Nephron progenitor cell (in vitro differentiated cells): Measurements from ENCODE around the gene DIPK1B.
A peak's percentile ranks its signal among the peaks of the same experiment; 100 is the strongest.

Source experiments
- DNase-seq: peaks from one replicate; pipeline ENCODE4 v3.0.0; 2021
- H3K27ac Mint-ChIP-seq: 2 replicates; pipeline ENCODE4 v1.8.0; 2021; ENCODE audit warnings: mild to moderate bottlenecking, moderate library complexity, mixed read lengths
- H3K27me3 Mint-ChIP-seq: 2 replicates; pipeline ENCODE4 v1.8.0; 2021; ENCODE audit warnings: mild to moderate bottlenecking, low read depth, mixed read lengths; ENCODE audit not compliant: poor library complexity
- H3K36me3 Mint-ChIP-seq: 2 replicates; pipeline ENCODE4 v1.8.0; 2021; ENCODE audit warnings: low read depth, mixed read lengths
- H3K4me1 Mint-ChIP-seq: 2 replicates; pipeline ENCODE4 v1.8.0; 2021; ENCODE audit warnings: mixed read lengths
- H3K4me3 Mint-ChIP-seq: 2 replicates; pipeline ENCODE4 v1.8.0; 2021; ENCODE audit warnings: mild to moderate bottlenecking, moderate library complexity, mixed read lengths
- H3K9me3 Mint-ChIP-seq: 2 replicates; pipeline ENCODE4 v1.8.0; 2021; ENCODE audit warnings: mild to moderate bottlenecking, moderate library complexity, mixed read lengths
- CTCF ChIP-seq: fragments of 200-600 bp; sonication (generic); IDR thresholded peaks from 2 replicates; pipeline ENCODE4 v1.5.0; 2021; ENCODE audit warnings: antibody characterized with exemption

The DIPK1B gene

GRCh38 chr9:136738960-136739359 is 26.6 kb downstream of the DIPK1B start:
- Mint-ChIP-seq H3K27me3 (peaks cover 15% of the 10 kb centered on the region), H3K4me3 (no peak overlapping the region), H3K36me3 (no peaks in the 10 kb centered on the region), H3K4me1 (peaks cover 11% of the 10 kb centered on the region), H3K9me3 (peaks cover 7% of the 10 kb centered on the region), H3K27ac (no peak overlapping the region)
- no peak for TF ChIP-seq CTCF
- DNase-seq = no peak

DNA sequence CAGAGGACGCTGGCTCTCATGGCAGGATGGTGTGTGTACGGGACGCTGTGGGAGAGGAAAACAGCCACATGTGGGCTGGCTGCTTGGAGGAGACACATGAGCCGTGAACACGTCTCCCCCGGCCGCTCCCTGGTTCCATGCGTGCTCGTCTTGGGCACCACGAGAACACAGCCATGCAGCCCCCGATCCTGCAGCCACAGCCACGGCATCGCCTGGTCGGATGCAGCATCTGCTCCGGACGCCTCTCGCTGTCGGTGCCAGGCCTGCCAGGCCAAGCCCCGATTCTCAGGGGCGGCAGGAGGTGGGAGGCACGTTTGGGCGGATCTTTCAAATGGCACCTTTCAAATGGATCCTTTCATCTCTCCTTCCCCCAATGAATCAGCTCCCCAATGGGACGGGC is 27.1 kb downstream of the DIPK1B start:
- Mint-ChIP-seq H3K4me3 (no peak overlapping the region), H3K4me1 (peaks cover 11% of the 10 kb centered on the region), H3K9me3 (peaks cover 7% of the 10 kb centered on the region), H3K36me3 (no peaks in the 10 kb centered on the region), H3K27ac (peak overlapping the region; percentile 85), H3K27me3 (peaks cover 15% of the 10 kb centered on the region)
- DNase-seq = no peak
- TF ChIP-seq CTCF = no peak

DNA sequence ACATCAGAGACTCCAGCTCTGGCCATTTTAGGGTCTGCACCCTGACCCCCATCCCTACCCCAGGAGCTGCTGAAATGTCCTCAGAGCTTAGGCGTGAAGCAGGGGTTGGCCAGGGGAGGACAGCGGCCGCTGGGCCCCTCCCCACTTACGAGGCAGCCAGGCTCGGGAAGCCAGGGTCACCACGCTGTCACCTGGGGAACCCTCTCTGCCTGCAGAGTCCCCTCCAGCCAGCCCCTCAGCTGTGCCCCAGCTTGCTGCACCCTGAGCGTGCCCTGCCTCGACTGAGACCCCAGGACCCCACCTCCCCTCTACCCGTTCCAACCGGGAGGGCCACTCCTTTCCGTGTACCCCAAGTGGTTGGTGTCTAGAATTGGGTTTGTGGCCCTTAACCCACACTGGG is 27.7 kb downstream of the DIPK1B start:
- no peak for DNase-seq
- H3K36me3 Mint-ChIP-seq = no peaks in the 10 kb centered on the region
- H3K4me3 Mint-ChIP-seq = no peak overlapping the region
- TF ChIP-seq CTCF = no peak
- no peak overlapping the region for H3K27ac Mint-ChIP-seq
- H3K9me3 Mint-ChIP-seq = peaks cover 7% of the 10 kb centered on the region
- H3K4me1 Mint-ChIP-seq = peaks cover 11% of the 10 kb centered on the region
- H3K27me3 Mint-ChIP-seq = peaks cover 15% of the 10 kb centered on the region

GRCh38 chr9:136740491-136740890 is 28.1 kb downstream of the DIPK1B start:
- H3K4me3 Mint-ChIP-seq = no peak overlapping the region
- TF ChIP-seq CTCF = no peak
- no peak for DNase-seq
- no peak overlapping the region for H3K27ac Mint-ChIP-seq
- no peaks in the 10 kb centered on the region for H3K36me3 Mint-ChIP-seq
- peaks cover 7% of the 10 kb centered on the region for H3K9me3 Mint-ChIP-seq
- H3K27me3 Mint-ChIP-seq = peaks cover 15% of the 10 kb centered on the region
- H3K4me1 Mint-ChIP-seq = peaks cover 11% of the 10 kb centered on the region

GRCh38 chr9:136740971-136741882 is 28.9 kb downstream of the DIPK1B start:
- peaks cover 15% of the 10 kb centered on the region for H3K27me3 Mint-ChIP-seq
- H3K4me1 Mint-ChIP-seq = peaks cover 11% of the 10 kb centered on the region
- DNase-seq = no peak
- H3K4me3 Mint-ChIP-seq = no peak overlapping the region
- no peak overlapping the region for H3K27ac Mint-ChIP-seq
- H3K36me3 Mint-ChIP-seq = no peaks in the 10 kb centered on the region
- no peak for TF ChIP-seq CTCF
- H3K9me3 Mint-ChIP-seq = peaks cover 7% of the 10 kb centered on the region
